Measurements from ENCODE around the gene CSMD2.
"Not testable (repeated sequence)": the region's sequence is repeated elsewhere in the genome, so short reads cannot be mapped to it uniquely, and the experiment has no call there.

CSMD2 gene

DNA sequence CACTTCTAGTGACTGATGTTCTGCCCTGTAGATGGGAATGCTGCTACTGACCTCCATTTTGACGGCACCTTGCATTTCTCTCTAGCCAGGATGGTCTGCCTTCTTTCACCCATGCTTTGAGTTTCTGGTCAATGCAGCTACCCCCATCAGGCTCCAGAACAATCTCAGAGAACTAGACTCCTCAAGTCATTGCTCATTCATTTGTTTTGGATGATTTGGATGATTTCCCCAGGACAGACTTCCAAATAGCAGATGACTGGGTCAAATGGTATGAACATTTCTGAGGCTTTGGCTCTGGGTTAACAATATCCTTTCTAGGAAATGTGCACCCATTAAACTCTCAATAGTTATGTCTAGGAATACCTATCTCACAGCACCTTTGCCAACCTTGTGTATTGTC is 63.9 kb downstream of the CSMD2 start:
- DNase-seq = no peak

DNA sequence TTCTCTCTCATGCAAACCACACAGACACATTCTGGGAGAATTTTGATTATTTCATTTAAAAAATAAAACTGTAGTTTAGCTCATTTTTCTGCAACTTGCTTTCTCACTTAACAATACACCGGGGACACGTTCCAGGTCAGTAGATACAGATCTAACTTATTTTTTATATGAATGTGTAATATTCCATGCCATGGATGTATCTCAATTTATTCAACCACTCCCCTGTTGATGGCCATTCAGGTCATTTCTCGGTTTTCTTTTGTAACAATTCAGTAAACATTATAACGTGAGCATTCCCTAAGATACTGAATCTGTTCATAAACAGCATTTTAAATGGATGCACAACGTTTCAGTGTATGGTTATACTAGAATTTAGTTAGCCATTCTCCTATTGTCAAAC is 64.7 kb downstream of the CSMD2 start:
- DNase-seq = no peak

DNA sequence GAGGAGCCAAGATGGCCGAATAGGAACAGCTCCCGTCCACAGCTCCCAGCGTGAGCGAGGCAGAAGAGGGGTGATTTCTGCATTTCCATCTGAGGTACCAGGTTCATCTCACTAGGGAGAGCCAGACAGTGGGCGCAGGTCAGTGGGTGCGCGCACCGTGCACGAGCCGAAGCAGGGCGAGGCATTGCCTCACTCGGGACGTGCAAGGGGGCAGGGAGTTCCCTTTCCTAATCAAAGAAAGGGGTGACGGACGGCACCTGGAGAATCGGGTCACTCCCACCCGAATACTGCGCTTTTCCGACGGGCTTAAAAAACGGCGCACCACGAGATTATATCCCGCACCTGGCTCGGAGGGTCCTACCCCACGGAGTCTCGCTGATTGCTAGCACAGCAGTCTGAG is 72.6 kb downstream of the CSMD2 start:
- not testable (repeated sequence) for DNase-seq

DNA sequence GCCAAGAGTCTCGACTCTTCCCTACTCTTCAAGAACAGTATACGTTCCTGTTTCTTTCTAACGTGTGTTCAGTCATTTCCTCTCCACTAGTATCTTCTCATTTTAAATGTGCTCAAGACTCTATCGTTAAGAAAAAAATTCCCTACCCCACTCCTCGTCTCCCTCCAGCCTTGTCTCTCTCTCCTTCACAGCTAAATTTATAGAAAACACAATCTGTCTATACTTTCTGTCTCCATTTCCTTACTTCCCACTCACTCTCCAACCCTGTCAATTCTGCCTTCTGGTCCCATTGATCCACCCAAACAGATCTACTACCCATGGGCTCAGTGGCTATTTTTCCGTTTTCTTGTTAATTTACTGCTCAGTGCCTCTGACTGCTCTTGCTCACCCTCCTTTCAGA is 75.3 kb downstream of the CSMD2 start:
- DNase-seq = no peak

DNA sequence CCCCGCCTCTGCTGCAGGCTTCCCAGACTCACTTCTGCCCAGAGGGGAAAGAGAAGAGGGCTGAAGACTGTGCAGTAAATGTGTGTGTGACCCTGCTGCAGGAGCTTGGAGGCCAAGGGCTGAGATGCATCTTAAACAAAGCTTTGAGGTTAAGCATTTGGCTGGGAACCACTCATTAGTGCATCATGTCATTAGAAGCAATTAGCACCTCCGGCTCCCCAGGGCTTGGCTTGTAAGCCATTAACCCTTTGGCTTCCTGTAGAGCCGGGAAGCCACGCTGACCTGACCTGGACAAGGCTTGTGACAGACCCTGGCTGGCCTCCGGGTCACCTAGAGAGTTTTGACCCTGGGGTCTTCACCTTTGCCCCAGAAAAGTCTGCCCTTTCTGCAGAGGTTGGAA is 77.0 kb downstream of the CSMD2 start:
- DNase-seq = no peak

DNA sequence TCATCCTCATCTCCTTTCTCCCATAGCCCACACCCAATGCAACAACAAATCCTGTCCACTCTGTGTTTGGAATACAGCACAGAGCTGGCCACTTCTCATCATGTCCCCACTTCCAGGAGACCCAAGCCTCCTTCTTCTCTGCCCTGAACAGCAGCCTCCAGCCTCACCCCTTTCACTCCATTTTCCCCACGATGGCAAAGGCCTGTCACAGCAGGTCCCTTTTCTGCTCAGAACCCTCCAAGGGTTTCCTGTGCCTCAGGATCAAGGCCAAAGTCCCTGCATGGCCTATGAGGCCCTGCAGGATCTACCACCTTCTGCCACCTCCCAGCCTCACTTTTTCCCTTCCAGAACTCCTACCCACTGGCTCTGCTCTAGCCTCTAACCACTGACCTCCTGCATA is 78.5 kb downstream of the CSMD2 start:
- no peak for DNase-seq

DNA sequence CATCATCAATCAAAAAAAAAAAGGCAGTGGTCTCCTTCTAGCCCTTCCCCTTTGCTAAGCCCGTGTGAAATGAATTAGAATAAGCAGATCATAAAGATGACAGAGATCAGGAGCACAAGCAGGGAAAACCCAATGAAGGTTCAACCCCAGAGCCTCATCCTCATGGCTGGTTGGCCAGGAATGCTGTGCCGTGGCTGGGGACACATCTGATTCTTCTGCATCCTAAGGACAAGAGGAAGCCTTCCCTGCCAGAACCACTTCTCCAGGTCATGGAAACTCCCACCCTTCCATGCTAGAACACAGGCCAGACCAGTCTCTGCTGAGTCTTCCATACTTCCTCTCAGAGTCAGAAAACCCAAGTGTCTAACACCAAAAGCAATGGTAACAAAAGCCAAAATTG is 81.1 kb downstream of the CSMD2 start:
- no peak for DNase-seq

DNA sequence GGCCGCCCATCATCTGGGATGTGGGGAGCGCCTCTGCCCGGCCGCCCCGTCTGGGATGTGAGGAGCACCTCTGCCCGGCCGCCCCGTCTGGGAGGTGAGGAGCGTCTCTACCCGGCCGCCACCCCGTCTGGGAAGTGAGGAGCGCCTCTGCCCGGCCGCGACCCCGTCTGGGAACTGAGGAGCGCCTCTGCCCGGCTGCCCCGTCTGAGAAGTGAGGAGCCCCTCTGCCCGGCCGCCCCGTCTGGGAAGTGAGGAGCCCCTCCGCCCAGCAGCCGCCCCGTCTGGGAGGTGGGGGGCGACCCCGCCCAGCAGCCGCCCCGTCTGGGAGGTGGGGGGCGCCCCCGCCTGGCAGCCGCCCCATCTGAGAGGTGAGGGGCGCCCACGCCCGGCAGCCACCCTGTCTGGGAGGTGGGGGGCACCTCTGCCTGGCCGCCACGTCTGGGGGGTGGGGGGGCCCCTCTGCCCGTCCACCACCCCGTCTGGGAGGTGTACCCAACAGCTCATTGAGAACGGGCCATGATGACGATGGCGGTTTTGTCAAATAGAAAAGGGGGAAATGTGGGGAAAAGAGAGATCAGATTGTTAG is 82.9 kb downstream of the CSMD2 start:
- not testable (repeated sequence) for DNase-seq

DNA sequence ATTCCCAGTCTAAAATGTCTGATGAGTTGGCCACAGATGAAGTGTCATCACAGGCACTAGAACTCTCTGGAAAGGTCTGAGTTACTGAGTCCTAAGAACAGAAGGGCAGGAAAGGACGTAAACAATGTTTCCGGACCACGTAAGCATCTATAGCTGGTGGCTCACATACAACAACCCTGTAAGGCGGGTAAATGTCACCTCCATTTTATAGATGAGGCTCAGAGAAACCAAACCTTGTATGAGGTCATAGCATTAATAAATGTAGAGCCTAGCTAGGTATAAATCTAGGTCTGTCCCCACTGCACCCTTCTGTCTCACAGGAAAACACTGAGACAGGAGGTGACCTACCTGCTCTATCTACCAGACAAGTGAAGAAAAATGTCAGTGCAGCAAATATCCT is 86.6 kb downstream of the CSMD2 start:
- DNase-seq = no peak

DNA sequence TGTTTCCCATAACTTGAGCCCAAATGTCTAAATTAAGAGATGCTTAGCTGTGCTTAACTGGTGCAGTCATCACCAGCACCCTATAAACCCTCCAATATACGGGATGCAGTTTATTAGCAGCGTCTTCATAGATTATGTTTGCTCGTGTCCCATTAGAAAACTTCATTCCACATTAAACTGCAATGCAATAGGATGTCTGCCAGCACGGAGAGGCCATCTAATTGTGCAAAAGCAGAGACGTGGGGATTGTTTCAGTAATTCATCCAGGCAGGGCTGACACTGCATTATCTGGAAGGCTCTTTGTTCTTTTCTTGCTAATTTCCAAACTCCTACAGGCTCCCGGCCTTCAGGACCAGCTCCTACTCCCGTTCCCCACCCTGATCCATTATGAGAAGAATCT is 89.5 kb downstream of the CSMD2 start:
- DNase-seq = no peak

DNA sequence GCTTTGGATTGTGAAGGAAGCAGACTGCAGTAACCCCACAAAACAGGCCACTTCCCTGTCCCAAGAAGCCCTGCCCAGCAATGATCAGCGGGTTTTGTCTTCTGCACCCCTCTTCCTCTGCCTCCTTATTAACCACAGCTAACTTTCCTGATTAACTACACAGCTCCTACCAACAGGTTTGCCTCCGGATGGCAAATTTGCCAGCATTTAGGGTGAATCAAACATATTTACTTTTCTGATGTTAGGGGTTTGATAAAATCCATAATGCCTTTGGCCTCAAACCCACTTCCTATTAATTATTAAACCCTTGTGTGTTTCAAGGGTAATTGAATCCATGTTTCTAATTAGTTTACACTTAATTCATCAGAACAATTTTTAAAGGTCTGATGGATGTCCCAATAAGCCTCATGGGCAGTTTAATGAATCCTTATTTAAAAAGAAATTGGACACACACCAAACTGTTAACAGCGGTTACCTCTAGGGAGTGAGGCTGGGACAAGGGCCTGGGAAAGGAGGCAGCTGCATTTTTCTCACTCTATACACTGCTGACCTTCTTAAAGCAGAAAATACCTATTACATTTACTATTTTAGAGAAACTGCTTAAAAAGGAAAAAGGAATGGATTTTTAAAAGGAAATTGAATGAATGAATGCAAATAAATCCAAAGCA is 91.9 kb downstream of the CSMD2 start:
- no peak for DNase-seq

DNA sequence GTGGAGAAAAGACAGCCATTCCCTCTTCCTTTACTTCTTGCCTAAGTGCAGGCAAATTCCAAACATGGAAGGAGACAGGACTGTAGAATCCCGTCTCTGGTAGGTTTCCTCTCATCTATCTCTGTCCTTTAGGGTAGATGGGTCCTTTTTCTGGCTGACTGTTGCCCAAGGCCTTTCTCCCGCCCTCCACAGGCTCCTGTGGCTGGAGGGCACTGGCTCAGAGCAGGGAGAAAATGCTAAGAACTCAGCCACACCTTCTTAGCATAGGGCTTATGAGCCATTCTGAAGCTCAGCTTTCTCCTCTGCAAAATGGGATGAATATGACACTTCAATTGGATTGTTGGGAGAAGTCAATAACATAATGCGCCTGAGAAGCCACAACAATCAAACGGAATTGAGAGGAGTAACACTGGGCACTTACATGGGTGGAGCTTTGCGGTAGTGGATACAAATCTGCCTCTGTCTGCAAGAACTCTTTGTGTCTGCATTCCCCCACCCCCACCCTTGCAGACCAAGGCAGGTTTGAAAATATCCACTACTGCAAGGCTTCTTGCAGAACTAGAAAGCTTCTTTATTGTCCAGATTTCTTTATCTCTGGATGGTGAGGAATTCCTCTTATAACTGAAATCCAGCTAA is 94.7 kb downstream of the CSMD2 start:
- DNase-seq = no peak

DNA sequence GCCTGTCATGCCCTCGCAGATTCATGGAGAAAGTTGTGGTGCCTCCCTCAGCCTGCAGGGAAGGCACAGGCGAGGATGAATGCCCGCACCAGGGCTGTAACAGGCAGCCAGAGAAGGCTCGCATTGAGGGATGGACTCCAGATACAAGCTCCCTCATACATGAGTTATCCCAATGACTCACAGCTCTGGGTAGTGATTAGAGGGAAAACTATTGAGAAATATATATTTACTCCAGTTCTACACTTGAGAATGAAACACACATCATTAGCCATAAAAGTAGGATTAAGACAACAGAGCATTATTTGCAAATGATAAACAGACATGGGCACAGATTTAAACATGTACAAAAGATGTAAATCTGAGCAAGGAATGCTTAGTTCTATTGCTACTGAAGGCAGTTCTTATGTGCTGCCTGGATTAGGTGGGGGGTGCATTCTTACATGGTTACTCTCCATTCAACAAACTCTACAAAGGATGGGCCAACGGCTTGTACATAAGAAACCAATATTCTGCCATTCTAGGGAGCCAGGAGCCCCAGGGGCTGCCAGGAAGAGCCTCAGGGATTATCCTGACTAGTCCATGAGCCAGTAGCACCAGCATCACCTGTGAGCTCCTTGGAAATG is 97.9 kb downstream of the CSMD2 start:
- DNase-seq = no peak

DNA sequence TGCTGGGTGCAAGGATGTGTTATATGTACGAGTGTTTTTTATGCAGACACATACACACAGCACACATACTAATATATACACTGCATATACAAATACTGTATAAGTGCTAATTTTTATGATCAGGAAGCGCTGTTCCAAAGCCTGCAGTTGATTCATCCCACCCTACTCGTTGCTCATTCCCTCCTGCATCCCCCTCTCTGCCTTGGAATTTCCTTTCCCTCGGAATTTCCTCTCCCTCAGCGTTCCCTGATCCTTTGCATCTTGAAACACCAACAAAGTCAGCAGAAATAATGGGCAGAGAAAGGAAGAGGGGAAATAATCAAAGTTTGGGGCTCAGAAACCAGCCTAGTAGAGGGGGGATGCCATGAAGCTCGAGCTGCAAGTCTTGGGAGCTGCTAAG is 98.9 kb downstream of the CSMD2 start:
- DNase-seq = no peak

DNA sequence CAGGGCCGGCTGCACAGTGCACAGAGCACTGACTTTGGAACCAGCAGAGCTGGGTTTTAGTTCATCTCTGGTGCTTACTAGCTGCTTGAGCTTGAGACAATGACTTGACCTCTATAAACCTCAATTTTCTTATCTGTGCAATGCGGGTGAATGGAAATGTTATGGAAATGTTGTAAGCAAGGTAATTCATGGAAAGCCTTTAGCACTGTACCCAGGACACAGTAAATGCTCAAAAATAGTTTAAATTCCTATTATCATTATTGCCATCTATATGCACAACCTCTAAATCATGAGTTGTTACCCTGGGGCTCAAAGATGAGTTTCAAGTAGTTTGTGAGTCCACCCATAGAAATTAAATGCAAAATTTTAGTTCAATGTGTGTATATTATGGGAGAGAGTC is 99.5 kb downstream of the CSMD2 start:
- DNase-seq = no peak

DNA sequence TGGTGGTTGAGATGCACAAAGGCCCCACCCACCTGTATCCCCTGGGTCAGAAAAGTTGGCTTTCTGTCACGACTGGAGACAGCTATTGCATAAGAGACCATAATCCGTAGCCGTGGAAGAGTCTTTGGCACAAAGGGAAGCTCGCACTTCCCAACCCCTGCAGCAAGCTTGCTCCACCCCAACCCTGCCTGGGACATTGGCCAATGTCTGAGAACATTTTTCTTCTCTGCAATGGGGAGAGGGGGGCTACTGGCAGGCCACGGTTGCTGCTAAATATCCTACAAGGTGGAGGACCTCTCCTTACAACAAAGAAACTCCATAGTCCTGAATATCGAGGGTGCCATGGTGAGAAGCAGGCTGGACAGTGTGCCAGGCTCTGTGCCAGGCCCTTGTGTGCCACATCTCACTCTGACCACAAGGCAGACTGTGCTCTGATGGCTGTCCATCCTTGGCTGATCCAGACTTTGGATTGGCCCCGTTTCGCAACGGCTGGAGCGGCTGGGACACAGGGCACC is 104.1 kb downstream of the CSMD2 start:
- DNase-seq = no peak

DNA sequence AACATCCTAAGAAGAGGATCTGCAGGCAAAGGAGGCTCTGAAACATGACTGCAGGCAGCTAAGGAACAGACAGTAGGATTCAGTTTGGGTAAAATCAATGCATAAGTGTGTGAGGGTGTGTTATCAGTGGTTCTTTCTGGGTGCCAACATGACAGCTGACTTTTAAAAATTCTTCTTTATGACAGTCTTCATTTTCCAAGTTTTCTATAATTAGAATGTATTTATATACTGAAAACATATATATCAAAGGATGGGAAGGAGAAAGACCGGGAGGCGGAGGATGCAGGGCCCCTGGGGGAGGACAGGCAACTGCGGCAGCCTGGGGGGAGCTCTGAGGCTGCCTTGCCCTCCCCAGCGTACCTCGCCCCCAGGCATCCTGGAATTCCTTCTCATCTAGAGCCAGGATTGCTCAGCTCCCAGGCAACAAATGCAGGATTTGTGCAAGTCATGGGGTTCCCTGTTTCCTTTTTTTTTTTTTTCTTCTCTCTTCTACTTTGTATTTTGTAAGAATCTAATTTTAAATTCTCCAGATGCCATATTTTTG is 104.8 kb downstream of the CSMD2 start:
- no peak for DNase-seq

DNA sequence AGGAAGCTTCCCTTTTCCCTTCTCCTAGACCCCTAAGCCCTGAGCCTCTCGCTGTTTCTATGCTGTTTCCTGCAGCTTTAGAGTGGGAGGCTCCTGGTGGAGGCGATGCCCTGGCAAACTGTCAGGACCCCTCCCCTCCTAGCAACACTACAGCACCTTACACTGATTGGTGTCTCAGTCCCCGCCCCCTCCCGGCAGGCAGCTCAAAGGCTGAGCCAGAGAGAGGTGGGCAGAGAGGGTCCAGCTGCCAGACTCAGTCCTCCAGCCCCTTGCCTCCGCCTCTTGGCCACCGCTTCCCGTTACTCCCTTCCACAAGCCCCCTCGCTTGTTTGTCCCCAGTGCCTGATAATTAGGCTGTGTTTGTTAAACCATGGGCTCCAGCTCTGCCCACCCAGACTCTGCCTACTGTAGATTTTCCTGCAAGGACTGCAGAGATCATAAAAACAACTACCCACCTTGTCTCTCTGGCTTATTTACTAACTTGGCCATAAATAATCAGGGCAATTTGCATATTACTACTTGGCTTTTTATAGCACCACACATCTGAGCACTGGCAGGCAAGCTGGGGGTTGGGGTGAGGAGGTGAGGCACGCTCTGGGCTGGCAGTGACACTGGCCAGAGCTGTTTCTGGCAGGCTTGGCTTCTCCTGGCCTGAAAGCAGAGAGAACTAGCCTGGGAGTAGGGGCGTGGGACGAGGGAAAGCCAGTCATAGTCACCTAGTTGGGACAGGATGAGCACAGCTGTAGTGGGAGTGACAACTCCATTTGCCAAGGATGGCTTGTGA is 107.5 kb downstream of the CSMD2 start:
- no peak for DNase-seq

DNA sequence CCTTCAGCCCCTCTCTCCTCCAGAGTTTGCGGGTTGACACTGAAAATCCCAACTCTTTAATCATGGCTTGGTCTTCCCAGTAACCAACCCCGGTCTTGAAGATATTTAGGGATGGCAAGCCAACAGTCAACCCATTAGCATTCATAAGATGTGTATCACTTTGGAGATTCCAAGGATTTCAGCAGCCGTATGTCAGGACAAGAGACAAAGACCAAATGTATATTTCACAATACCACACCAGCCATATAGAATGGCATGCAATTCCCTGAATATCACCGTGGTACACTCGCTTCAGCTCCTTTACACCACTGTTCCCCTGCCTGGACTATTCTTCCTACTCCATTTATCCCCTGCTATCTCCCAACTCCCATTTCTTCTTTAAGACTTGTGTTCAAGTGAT is 109.2 kb downstream of the CSMD2 start:
- DNase-seq = no peak

DNA sequence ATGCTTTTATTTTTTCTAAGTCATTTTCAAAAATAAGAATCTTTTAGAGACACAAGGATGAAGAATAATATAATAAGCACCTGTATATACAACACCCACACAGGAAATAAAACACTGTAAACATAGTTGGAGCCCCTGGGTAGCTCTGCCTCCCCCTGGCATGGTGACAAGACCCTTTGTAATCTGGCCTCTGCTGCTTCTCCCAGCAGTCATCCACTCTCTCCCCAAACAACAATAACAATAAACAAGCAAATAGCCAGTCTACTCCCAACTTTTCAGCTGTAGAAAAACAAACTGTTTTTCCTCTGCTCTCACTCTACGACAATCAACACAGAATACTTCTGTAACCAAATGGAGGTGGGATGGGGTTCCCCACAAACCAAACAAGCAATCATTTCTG is 110.1 kb downstream of the CSMD2 start:
- DNase-seq = no peak

DNA sequence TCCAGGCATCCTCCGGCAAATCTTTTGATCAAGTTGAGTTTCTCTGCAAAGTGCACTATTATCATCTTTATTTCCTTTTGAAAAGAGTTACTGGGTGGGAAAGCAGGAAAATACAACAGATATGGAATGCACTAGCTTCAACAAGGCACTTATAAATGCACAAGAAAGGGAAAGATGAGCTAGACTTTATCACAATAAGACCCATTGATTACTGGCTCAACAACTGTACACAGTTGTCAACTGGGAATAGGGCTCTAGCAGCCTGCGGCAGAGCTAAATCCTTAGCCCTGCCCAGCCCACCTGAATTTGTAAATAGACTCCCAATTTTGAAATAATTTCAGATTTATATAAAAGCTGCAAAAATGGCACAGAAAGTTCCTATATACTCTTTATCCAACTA is 111.4 kb downstream of the CSMD2 start:
- no peak for DNase-seq

DNA sequence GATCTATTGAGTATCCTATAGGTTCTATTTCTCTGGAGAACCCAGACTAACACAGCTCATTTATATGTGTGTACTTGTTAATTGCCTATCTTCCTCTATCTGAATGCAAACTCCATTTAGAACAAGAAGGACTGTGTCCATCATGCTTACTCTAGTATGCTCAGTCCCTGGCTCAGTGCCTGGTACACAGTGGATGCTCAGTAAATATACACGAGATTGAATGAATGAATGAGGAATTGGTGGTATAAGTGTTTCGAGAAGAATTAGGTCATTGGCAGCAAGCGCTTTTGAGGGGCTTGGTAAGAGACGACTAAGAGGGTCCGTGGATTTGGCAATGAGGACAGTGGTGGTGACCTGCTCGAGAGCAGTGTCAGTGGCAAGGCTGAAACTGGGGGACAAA is 112.5 kb downstream of the CSMD2 start:
- no peak for DNase-seq

Measured in T-helper 9 cell (primary cell).